AG09319 (cell line): ENCODE results near the gene CST3.

Experiments
- DNase-seq: peaks from one replicate; pipeline ENCODE4 v3.0.0-alpha.2; 2010; ENCODE audit warnings: low read depth; ENCODE audit errors: extremely low read depth
- CTCF ChIP-seq: IDR thresholded peaks from 2 replicates; pipeline ENCODE4 v1.5.1; 2011; ENCODE audit warnings: low read depth, mild to moderate bottlenecking, inconsistent platforms, low read length, moderate library complexity

The CST3 gene

DNA sequence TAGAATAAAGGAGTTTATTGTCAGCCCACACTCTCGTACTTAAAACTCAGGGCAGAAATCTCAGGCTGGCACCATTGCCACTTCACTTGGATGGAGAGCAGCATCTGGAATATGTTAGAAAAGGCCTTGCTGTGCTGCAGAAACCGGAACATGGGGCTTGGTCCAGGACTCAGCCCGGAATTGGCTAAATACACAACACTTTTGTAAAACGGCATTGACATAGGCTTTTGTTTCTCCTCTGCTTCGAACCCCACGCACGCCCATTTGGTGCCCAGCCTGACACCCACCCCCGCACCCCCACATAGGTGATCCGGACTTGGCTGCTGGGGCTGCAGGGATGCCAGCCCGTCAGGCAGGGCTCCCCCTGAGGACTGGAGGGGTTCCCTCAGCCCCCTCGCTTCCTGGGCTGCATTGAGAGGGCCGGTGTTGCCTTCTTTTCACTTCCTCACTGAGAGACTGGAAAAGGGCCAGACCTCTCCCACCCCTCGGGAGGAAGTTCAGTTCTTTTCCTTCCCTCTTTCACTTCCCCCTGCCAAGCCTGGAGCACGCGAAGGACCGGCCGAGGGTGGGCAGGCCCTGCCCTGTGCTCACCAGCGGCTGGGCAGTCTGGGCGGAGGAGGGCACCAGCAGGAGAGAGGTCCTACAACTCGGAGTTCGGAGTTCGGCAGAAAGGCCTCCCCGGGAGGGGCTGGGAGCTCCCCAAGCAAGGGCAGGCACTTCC, 17.9 kb upstream of the CST3 start:
- TF ChIP-seq CTCF: no peak
- DNase-seq: no peak

- no peak for DNase-seq
- TF ChIP-seq CTCF: no peak
Observed at GRCh38 chr20:23654717-23655116, 17.0 kb upstream of the CST3 start.

- DNase-seq: no peak
- TF ChIP-seq CTCF: no peak
Observed at GRCh38 chr20:23654000-23654399, 16.2 kb upstream of the CST3 start.

GRCh38 chr20:23653400-23653938, 15.7 kb upstream of the CST3 start:
- DNase-seq: no peak

GRCh38 chr20:23652926-23653325, 15.2 kb upstream of the CST3 start:
- no peak for TF ChIP-seq CTCF
- DNase-seq: no peak

More at GRCh38 chr20:23653400-23653938, 15.7 kb upstream of the CST3 start:
- TF ChIP-seq CTCF: no peak

- no peak for TF ChIP-seq CTCF
- DNase-seq: no peak
Observed at GRCh38 chr20:23652371-23652770, 14.6 kb upstream of the CST3 start.

DNA sequence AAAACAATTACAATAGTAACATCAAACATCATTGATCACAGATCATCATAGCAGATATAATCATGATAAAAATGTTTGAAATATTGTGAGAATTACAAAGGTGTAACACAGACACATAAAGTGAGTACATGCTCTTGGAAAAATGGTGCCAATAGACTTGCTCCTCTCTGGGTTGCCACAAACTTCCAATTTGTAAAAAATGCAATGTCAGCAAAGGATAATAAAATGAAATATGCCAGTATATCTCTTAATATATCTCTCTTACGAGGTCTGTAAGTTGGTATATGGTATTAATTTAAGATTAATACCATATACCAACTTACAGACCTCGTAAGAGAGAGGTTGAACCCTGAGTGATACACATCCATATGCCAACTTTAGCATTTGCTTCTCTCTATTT, 13.4 kb upstream of the CST3 start:
- DNase-seq: no peak
- TF ChIP-seq CTCF: no peak
